Measurements from ENCODE around the gene PDLIM4.

PDLIM4 gene

GRCh38 chr5:132300577-132301343 lies 43.3 kb downstream of the PDLIM4 start:
- TF ChIP-seq, protein P1, sequence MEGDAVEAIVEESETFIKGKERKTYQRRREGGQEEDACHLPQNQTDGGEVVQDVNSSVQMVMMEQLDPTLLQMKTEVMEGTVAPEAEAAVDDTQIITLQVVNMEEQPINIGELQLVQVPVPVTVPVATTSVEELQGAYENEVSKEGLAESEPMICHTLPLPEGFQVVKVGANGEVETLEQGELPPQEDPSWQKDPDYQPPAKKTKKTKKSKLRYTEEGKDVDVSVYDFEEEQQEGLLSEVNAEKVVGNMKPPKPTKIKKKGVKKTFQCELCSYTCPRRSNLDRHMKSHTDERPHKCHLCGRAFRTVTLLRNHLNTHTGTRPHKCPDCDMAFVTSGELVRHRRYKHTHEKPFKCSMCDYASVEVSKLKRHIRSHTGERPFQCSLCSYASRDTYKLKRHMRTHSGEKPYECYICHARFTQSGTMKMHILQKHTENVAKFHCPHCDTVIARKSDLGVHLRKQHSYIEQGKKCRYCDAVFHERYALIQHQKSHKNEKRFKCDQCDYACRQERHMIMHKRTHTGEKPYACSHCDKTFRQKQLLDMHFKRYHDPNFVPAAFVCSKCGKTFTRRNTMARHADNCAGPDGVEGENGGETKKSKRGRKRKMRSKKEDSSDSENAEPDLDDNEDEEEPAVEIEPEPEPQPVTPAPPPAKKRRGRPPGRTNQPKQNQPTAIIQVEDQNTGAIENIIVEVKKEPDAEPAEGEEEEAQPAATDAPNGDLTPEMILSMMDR (IDR thresholded peaks at IDR 0.05; ENCODE audit: low read length, missing control alignments): no peak
- H3K4me3 ChIP-seq (replicated peaks; ENCODE audit: low read depth, low read length): no peak overlapping the region
- no peak for DNase-seq (ENCODE audit: low read depth)

- H3K4me3 ChIP-seq (replicated peaks; ENCODE audit: low read depth, low read length): no peak overlapping the region
- TF ChIP-seq, protein P1 (IDR thresholded peaks at IDR 0.05; ENCODE audit: low read length, missing control alignments): no peak
- no peak for DNase-seq (ENCODE audit: low read depth)
Measured at GRCh38 chr5:132301344-132302271, 44.1 kb downstream of the PDLIM4 start.

GRCh38 chr5:132302413-132302812 lies 44.9 kb downstream of the PDLIM4 start:
- no peak overlapping the region for H3K4me3 ChIP-seq (replicated peaks; ENCODE audit: low read depth, low read length)
- TF ChIP-seq, protein P1 (IDR thresholded peaks at IDR 0.05; ENCODE audit: low read length, missing control alignments): no peak
- no peak for DNase-seq (ENCODE audit: low read depth)

GRCh38 chr5:132303589-132303988 lies 46.1 kb downstream of the PDLIM4 start:
- TF ChIP-seq, protein P1 (IDR thresholded peaks at IDR 0.05; ENCODE audit: low read length, missing control alignments): no peak
- no peak overlapping the region for H3K4me3 ChIP-seq (replicated peaks; ENCODE audit: low read depth, low read length)
- DNase-seq (ENCODE audit: low read depth): no peak

- TF ChIP-seq, protein P1 (IDR thresholded peaks at IDR 0.05; ENCODE audit: low read length, missing control alignments): no peak
- H3K4me3 ChIP-seq (replicated peaks; ENCODE audit: low read depth, low read length): no peak overlapping the region
- no peak for DNase-seq (ENCODE audit: low read depth)
Measured at GRCh38 chr5:132305420-132305819, 47.9 kb downstream of the PDLIM4 start.

- TF ChIP-seq, protein P1 (IDR thresholded peaks at IDR 0.05; ENCODE audit: low read length, missing control alignments): no peak
- no peak for DNase-seq (ENCODE audit: low read depth)
- H3K4me3 ChIP-seq (replicated peaks; ENCODE audit: low read depth, low read length): no peak overlapping the region
Measured at GRCh38 chr5:132308701-132309100, 51.2 kb downstream of the PDLIM4 start.

Measured in fibroblast of pulmonary artery (primary cell).